ENCODE measurements around the gene HES1.

The HES1 gene

DNA sequence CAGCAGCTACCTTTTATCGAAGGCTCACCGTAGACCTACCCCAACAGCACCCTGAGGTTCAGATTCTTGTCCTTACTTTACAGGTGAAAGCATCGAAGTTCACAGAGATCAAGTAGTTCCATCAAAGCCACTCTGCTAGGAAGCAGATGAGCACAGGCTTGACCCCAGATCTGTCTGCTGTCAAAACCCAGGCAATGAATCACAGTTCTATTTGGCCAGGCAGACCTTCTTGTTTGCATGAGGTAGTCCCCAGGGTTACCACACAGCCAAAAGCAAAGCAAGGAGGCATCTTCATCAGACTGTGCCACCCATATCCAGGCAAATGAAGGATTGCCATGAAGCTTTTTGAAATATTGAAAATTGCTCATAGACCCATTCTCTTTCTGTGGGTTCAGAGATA is 33.0 kb downstream of the HES1 start:
- TF ChIP-seq CTCF (IDR thresholded peaks at IDR 0.05; ENCODE audit: control insufficient read depth, extremely low read depth, insufficient read depth), result no peak
- no peak overlapping the region for H3K4me3 ChIP-seq (ENCODE audit: low read depth, low read length)
- DNase-seq (ENCODE audit: low read depth), result no peak

DNA sequence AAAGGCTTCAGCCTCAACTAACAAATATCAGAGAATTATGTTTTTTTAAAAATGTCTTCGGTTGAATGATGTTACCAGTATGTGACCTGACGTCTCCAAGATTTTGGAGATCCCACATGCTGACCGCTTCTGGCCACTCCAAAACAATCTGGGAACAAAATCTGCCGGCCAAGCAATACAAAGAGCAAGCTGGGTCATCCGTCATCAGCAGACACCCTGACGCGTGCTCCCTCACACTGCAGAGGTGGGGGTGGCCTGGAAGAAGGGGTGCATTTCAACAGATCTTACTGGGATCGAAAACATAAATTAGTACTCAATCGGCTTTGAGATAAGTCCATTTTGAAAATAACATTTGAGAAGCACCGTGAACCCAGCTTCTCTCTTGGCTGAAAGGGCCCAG is 33.6 kb downstream of the HES1 start:
- TF ChIP-seq CTCF (IDR thresholded peaks at IDR 0.05; ENCODE audit: control insufficient read depth, extremely low read depth, insufficient read depth), result no peak
- no peak overlapping the region for H3K4me3 ChIP-seq (ENCODE audit: low read depth, low read length)

GRCh38 chr3:194170793-194171192 is 34.8 kb downstream of the HES1 start:
- DNase-seq (ENCODE audit: low read depth), result no peak
- no peak overlapping the region for H3K4me3 ChIP-seq (ENCODE audit: low read depth, low read length)
- TF ChIP-seq CTCF (IDR thresholded peaks at IDR 0.05; ENCODE audit: control insufficient read depth, extremely low read depth, insufficient read depth), result no peak

More for the DNA sequence above, 33.6 kb downstream of the HES1 start:
- no peak for DNase-seq (ENCODE audit: low read depth)

- H3K4me3 ChIP-seq (ENCODE audit: low read depth, low read length), result no peak overlapping the region
- no peak for TF ChIP-seq CTCF (IDR thresholded peaks at IDR 0.05; ENCODE audit: control insufficient read depth, extremely low read depth, insufficient read depth)
- DNase-seq (ENCODE audit: low read depth), result no peak
Observed at GRCh38 chr3:194174406-194174805, 38.5 kb downstream of the HES1 start.

- no peak for TF ChIP-seq CTCF (IDR thresholded peaks at IDR 0.05; ENCODE audit: control insufficient read depth, extremely low read depth, insufficient read depth)
- no peak overlapping the region for H3K4me3 ChIP-seq (ENCODE audit: low read depth, low read length)
- no peak for DNase-seq (ENCODE audit: low read depth)
Observed at GRCh38 chr3:194174980-194175379, 39.0 kb downstream of the HES1 start.

DNA sequence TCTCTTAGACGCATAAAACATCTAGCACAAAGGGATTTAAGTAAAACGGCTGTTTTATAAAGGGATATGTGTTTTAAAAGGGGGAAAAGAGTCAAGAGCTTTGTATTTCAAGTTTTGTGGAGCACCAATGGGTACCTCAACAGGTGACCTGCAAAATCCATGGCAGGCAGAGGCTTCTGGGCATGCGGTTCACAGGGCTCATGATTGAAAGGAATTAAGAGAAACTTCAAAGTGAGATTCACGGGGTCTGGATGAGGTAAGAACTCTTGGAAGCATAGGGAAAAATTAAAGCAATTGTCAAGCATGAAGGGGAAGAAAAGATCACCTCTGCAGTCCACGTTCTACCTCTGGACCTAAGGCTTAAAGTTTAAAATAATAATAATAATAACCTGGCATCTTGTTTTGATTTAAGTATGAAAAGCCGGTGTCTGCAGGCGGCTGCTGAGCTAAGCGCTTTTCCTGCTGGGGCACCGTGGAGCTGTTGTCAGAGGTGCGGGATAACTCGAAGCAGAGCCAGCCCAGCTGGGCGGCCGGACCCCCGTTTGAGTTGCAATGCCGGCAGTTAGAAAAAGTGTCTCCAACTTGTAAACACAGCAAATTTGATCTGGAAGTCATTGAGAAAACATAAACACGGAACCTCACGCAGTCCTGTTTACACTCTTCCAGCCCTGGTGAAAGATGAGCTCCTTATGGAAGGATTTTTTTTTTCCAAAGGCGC is 40.5 kb downstream of the HES1 start:
- DNase-seq (ENCODE audit: low read depth), result no peak
- no peak overlapping the region for H3K4me3 ChIP-seq (ENCODE audit: low read depth, low read length)
- TF ChIP-seq CTCF (IDR thresholded peaks at IDR 0.05; ENCODE audit: control insufficient read depth, extremely low read depth, insufficient read depth), result no peak

- H3K4me3 ChIP-seq (ENCODE audit: low read depth, low read length), result no peak overlapping the region
- no peak for TF ChIP-seq CTCF (IDR thresholded peaks at IDR 0.05; ENCODE audit: control insufficient read depth, extremely low read depth, insufficient read depth)
- no peak for DNase-seq (ENCODE audit: low read depth)
Observed at GRCh38 chr3:194177141-194177540, 41.2 kb downstream of the HES1 start.
